ENCODE results near the gene DAGLA.

DAGLA gene

DNA sequence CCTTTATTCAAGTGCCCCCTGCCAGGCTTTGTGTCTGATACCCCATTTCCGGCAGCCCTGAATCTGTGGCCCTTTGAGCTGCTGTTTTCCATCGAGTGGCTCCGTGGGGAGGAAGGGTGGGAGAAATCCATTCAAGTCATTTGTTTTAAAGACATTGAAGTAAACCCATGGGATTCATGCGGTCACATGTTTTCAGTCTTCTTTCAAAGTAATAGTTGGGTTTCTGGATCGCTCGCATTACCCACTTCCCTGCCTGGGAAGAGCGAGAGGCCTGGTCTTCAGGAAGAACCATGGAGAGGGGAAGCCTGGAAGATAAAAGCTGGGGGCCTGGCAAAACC lies 14.4 kb downstream of the DAGLA start:
- Histone ChIP-seq H3K27me3 (ENCODE audit: insufficient read depth, low read length) (peaks cover 6% of the 10 kb centered on the region), H3K79me2 (ENCODE audit: insufficient read depth, low read length) (no peaks in the 10 kb centered on the region), H3K4me3 (ENCODE audit: low read depth, low read length, poor library complexity, severe bottlenecking) (no peak overlapping the region), H3K9ac (ENCODE audit: low read length) (no peak overlapping the region), H3K36me3 (ENCODE audit: insufficient read depth, low read length) (no peaks in the 10 kb centered on the region), H3F3A (ENCODE audit: insufficient read depth, low read length) (no peaks in the 10 kb centered on the region), H3K9me2 (ENCODE audit: low read depth, low read length) (no peaks in the 10 kb centered on the region), H4K20me1 (ENCODE audit: insufficient read depth, low read length) (no peaks in the 10 kb centered on the region), H3K4me2 (ENCODE audit: low read length) (no peak overlapping the region), H3K27ac (ENCODE audit: low read depth, low read length, poor library complexity, severe bottlenecking) (no peak overlapping the region), H3K4me1 (ENCODE audit: insufficient read depth, low read length, severe bottlenecking) (no peaks in the 10 kb centered on the region), H3K9me3 (ENCODE audit: low read length) (no peaks in the 10 kb centered on the region), H2AFZ (ENCODE audit: low read length) (no peak overlapping the region)
- TF ChIP-seq EZH2 (IDR thresholded peaks at IDR 0.05; ENCODE audit: borderline replicate concordance, low read length): no peak

GRCh38 chr11:61694946-61695706 lies 14.9 kb downstream of the DAGLA start:
- Histone ChIP-seq H3K9ac (ENCODE audit: low read length) (no peak overlapping the region), H3K27ac (ENCODE audit: low read depth, low read length, poor library complexity, severe bottlenecking) (no peak overlapping the region), H3K4me2 (ENCODE audit: low read length) (no peak overlapping the region)

DNA sequence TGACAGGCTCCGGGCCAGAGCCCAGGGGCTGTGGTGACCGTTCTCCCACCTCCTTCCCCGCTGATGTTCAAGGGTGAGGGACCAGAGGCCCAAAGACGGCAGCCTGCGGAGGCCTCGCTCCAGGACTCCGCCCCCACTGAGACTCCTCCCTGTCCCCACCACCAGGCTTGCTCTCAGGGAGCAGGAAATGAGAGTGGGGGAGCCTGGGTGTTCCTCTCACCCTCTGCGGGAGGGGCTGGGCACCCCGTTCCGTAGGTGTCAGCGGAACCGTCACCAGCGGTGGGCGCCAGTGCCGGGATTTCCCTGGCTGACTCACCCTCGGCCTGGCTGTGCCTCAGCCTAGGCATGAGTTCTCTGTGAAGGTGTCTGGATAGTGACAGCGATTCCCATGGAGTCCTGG lies 15.7 kb downstream of the DAGLA start:
- H3K9me3 ChIP-seq (ENCODE audit: low read length): no peaks in the 10 kb centered on the region
- H3K27ac ChIP-seq (ENCODE audit: low read depth, low read length, poor library complexity, severe bottlenecking): no peak overlapping the region
- H3K4me3 ChIP-seq (ENCODE audit: low read depth, low read length, poor library complexity, severe bottlenecking): no peak overlapping the region
- no peaks in the 10 kb centered on the region for H3K4me1 ChIP-seq (ENCODE audit: insufficient read depth, low read length, severe bottlenecking)
- H3K27me3 ChIP-seq (ENCODE audit: insufficient read depth, low read length): peaks cover 6% of the 10 kb centered on the region
- no peaks in the 10 kb centered on the region for H3K36me3 ChIP-seq (ENCODE audit: insufficient read depth, low read length)
- no peak overlapping the region for H2AFZ ChIP-seq (ENCODE audit: low read length)
- H3K9ac ChIP-seq (ENCODE audit: low read length): no peak overlapping the region
- H3F3A ChIP-seq (ENCODE audit: insufficient read depth, low read length): no peaks in the 10 kb centered on the region
- H3K9me2 ChIP-seq (ENCODE audit: low read depth, low read length): no peaks in the 10 kb centered on the region
- H3K79me2 ChIP-seq (ENCODE audit: insufficient read depth, low read length): no peaks in the 10 kb centered on the region
- H4K20me1 ChIP-seq (ENCODE audit: insufficient read depth, low read length): no peaks in the 10 kb centered on the region
- H3K4me2 ChIP-seq (ENCODE audit: low read length): no peak overlapping the region
- TF ChIP-seq EZH2 (IDR thresholded peaks at IDR 0.05; ENCODE audit: borderline replicate concordance, low read length): no peak
- TF ChIP-seq CTCF (IDR thresholded peaks at IDR 0.05; ENCODE audit: low read length): no peak

More at GRCh38 chr11:61694946-61695706, 14.9 kb downstream of the DAGLA start:
- no peaks in the 10 kb centered on the region for H3F3A ChIP-seq (ENCODE audit: insufficient read depth, low read length)
- H3K4me1 ChIP-seq (ENCODE audit: insufficient read depth, low read length, severe bottlenecking): no peaks in the 10 kb centered on the region
- no peaks in the 10 kb centered on the region for H3K9me3 ChIP-seq (ENCODE audit: low read length)
- H3K9me2 ChIP-seq (ENCODE audit: low read depth, low read length): no peaks in the 10 kb centered on the region
- H3K27me3 ChIP-seq (ENCODE audit: insufficient read depth, low read length): peaks cover 6% of the 10 kb centered on the region
- no peak overlapping the region for H2AFZ ChIP-seq (ENCODE audit: low read length)
- H4K20me1 ChIP-seq (ENCODE audit: insufficient read depth, low read length): no peaks in the 10 kb centered on the region
- H3K79me2 ChIP-seq (ENCODE audit: insufficient read depth, low read length): no peaks in the 10 kb centered on the region
- H3K4me3 ChIP-seq (ENCODE audit: low read depth, low read length, poor library complexity, severe bottlenecking): no peak overlapping the region
- no peak for TF ChIP-seq CTCF (IDR thresholded peaks at IDR 0.05; ENCODE audit: low read length)
- no peak for TF ChIP-seq EZH2 (IDR thresholded peaks at IDR 0.05; ENCODE audit: borderline replicate concordance, low read length)
- H3K36me3 ChIP-seq (ENCODE audit: insufficient read depth, low read length): no peaks in the 10 kb centered on the region

DNA sequence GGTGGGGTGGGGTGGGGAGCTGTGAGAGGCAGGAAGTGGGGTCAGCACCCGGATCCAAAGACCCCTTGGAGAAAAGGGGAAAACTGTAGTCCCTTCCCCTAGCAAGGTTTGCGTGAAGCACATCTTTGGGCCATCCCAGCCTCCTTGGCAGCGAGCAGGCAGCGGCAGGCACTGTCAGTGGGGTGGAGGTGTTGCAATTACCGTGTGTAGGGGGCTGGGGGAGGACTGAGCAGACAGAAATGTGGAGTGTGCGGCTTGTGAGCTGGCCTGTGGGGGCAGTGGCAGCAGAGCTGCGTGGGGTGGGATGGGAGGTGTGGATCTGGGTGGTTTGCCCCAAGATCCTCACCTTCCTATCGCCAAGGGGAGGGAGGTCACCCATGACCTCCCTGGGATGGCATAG lies 16.4 kb downstream of the DAGLA start:
- Histone ChIP-seq H2AFZ (ENCODE audit: low read length) (no peak overlapping the region), H3F3A (ENCODE audit: insufficient read depth, low read length) (no peaks in the 10 kb centered on the region), H3K27ac (ENCODE audit: low read depth, low read length, poor library complexity, severe bottlenecking) (no peak overlapping the region), H3K9me3 (ENCODE audit: low read length) (no peaks in the 10 kb centered on the region), H3K36me3 (ENCODE audit: insufficient read depth, low read length) (no peaks in the 10 kb centered on the region), H3K4me2 (ENCODE audit: low read length) (no peak overlapping the region), H3K9me2 (ENCODE audit: low read depth, low read length) (no peaks in the 10 kb centered on the region), H3K4me3 (ENCODE audit: low read depth, low read length, poor library complexity, severe bottlenecking) (no peak overlapping the region), H3K79me2 (ENCODE audit: insufficient read depth, low read length) (no peaks in the 10 kb centered on the region), H3K9ac (ENCODE audit: low read length) (no peak overlapping the region), H4K20me1 (ENCODE audit: insufficient read depth, low read length) (no peaks in the 10 kb centered on the region), H3K27me3 (ENCODE audit: insufficient read depth, low read length) (peaks cover 4% of the 10 kb centered on the region), H3K4me1 (ENCODE audit: insufficient read depth, low read length, severe bottlenecking) (no peaks in the 10 kb centered on the region)
- TF ChIP-seq EZH2 (IDR thresholded peaks at IDR 0.05; ENCODE audit: borderline replicate concordance, low read length) (no peak), CTCF (IDR thresholded peaks at IDR 0.05; ENCODE audit: low read length) (no peak)

All from OCI-LY1 (cell line).